NK-92 (cell line): ENCODE results near the gene RBM19.
"Not testable (repeated sequence)": the region's sequence is repeated elsewhere in the genome, so short reads cannot be mapped to it uniquely, and the experiment has no call there.

Experiments used
- DNase-seq: peaks from one replicate; lab custom pipeline; 2025; ENCODE audit not compliant: unreplicated experiment; lab: John Stamatoyannopoulos, UW

The RBM19 gene

DNA sequence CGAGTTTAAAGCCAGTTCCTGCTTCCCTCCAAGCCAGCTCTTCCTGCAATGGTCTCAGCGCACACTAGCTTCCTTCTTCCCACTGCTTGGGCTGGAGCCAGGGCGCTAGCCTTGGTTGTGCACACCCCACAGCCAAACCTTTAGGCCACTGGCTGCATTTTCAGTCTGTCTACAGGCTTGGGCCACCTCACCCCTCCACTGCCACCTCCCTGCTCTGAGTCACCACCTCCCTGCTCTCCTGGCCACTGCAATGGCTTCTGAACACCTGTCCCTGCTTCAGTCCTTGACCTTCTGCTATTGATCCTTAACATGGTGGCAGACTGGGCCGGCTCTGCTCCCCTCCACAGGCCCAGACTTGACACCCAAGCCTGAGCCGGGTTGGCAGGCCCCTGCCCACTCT, 151.1 kb downstream of the RBM19 start:
- DNase-seq, result no peak

DNA sequence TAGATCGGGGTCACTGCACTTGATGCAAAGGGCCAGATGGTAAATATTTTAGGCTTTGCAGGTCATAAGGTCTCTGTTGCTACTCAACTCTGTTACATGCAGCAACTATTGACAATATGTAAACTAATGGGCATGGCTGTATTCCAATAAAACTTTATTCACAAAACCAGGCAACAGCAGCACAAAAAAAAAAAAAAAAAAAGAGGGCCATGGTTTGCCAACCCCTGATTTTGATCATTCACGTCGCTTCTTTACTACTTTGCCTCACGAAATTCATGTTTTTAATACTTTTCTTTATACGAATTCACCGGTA, 152.9 kb downstream of the RBM19 start:
- no peak for DNase-seq

DNA sequence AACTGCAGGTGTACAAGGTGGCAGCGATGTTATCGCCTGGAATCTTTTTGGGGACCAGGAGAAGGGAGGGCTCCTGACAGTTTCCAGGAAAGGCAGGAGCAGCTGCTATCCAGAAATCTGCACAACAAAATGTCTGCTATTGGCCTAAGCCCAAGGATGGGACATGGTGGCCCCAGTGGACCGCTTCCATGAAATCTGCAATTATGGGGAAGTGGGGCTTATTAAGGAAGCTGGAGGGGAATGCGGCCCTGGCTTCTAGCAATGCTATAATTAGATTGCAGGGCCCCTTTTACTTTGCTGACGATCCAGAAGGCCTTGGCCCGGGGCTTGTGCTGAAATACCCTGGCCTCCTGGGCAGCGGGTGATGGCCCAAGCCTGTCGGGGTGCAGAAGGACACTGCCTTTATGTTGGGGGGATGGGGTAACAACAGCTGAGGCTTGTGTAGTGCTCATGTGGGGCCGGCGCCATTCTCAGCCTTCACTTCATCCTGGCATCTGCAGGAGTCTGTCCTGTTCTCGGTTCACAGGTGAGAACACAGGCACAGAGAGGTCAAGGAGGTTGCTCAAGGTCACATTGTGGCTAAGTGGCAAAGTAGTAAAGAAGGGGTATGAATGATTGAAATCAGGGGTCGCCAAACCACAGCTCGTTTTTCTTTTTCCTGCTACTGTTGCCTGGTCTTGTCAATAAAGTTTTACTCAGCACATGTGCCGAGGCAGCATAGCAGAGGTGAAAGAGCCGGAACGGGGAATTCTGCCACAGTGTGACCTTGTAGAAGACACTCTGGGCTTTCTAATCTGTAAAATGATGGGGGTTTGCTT, 153.5 kb downstream of the RBM19 start:
- no peak for DNase-seq

DNA sequence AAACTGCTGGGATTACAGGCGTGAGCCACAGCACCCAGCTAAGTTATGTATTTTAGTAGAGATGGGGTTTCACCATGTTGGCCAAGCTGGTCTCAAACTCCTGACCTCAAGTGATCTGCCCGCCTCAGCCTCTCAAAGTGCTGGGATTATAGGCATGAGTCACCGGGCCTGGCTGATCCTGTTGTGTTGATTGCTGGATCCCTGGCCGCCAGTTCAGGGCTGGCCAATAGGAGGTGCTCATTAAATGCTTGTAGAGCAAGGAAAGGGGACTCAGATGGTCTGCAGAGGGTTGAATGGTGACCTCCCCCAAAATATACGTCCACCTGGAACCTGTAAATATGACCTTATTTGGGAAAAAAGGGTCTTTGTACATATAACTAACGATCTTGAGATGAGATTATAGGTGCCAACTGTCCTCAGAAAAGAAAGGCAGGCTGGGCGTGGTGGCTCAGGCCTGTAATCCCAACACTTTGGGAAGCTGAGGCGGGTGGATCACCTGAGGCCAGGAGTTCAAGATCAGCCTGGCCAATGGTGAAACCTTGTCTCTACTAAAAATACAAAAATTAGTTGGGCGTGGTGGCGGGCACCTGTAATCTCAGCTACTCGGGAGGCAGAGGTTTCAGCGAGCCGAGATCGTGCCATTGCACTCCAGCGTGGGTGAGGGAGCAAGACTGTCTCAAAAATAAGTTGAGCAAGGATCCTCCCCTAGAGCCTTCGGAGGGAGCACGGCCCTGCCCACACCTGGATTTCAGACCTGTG, 156.5 kb downstream of the RBM19 start:
- not testable (repeated sequence) for DNase-seq

DNA sequence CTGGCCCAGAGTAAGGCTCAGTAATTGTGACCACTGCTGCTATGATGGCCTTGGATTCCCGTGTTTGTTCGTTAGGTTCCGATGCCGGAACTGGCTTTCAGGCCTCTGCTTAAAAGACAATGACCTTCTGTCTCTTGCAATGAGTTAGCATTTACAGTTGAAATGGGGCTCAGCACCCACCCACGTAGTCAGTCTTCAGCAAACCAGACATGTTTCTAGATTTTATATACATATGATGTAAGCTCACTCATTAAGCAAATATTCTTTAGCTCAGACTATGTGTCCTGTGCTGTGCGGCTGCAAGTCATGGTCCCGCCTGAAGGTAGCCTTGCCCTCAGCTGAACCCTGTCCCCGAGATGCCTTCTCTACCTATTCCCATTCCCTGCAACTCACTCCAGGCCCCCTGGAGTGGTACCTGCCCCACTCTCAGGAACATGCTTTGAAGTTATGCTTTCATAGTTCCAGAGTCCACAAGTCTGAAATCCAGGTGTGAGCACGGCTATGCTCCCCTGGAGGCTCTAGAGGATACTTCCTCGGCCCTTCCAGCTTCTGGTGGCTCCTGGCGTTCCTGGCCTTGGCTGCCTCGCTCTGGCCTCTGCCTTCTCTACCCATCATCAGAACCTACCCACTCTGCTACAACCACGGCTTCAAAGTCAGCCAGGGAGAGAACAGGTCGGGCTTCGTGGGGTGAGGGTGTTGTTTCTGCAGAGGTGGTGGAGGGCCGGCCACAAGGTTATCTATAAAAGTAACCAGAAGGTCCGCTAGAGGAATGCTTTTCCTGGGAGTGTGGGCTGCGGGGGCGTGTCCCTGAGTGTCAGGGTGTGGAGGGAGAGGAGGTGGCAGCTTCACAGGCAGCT, 157.8 kb downstream of the RBM19 start:
- DNase-seq, result no peak

DNA sequence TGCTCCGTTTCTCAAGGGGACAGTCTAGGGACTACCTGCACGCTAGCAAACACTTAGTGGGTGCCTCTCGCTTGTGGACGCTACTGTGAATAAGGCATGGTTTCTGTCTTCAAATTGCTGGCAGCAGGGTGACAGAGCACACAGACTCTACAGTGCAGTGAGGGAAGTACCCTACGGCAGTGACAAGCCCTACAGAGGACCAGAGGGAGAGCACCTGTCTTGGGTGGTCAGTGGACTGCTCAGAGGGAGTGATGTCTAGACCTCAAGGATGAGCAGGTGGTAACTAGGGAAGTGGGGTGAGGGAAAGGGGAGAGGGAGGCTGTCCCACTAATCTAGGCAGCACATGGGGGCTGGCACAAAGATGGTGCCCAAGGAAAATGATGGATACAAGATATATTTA, 160.5 kb downstream of the RBM19 start:
- DNase-seq, result no peak

DNA sequence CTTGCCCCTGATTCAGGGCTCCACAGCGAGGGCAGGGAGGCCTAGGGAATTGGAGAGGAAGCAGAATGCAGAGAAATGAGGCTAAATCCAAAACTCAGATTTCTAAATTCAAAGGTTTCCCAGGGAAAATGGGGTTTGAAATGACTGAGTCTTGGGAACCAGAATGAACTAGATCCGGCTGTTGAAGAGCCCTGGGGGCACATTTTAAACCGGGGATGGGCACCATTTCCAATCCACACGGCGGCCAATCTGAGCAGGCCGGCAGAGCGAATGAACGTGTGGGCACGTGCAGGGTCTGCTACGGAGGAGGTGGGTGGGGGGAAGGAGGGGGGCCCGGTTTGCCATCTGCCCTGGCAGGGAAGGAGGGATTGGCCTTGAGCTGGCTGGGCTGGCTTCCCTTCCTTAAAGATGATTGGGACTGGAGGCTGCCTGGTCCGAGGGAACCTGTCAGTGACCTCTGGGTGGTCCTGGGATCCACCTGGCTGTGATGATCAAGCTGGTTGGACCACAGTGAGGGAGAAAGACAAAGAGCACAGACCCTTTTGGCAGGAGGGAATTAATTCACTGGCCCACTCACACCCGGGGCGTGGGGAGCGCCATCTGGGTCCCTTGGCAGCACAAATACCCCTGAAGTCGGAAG, 161.0 kb downstream of the RBM19 start:
- no peak for DNase-seq

DNA sequence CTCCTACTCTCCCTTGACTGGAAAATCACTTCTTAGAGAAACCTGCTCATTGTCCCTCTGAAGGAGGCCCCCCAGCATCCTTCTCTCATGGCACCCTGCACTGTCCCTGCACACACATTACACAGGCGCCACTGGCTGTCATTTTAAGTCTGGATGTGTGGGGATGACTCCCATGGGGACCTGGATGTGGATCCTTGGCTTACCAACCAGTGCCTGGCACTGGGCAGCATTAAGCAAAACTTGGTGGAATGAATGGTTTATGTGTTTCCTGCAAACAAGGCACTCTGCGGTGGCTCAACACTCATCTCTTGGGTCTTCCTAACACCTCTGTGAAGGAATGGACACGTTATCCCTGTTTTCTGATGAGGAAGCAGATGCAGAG, 162.4 kb downstream of the RBM19 start:
- no peak for DNase-seq

DNA sequence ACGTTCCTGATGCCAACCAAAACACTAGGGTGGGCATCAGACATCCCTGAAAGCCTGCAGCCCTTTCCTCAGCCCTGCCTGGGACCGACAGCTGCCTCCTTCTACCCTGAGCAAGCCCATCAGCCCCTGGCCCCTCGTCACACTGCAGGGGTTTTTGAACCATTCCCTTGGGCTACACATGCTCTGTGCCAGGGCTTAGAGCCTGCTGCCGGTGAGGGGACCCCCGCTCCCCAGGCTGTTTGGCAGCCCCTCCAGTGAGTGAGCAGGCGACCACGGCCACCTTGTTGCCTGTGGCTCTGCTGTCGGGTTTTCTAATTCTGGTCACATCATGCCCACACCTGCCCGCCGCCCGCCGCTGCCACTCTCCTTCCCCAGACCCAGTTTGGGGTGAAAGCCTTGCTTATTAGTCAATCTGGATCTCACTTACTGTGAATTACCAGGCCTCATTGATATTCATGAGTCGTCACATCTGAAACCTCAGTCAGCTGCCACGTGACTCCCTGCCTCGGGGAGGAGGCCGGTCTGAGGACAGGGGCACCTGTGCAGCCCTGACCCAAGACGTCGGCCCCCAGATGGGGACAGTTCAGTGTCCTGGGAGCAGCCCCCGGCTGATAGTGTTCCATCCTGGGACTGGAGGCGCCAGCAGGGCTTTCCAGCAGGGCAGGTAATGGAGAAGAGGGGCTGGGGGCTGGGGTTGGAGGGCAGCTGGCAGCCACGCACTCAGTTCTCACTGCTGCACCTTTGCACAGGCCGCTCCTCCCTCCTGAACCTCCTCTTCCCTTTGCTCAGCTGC, 163.0 kb downstream of the RBM19 start:
- DNase-seq, result no peak

DNA sequence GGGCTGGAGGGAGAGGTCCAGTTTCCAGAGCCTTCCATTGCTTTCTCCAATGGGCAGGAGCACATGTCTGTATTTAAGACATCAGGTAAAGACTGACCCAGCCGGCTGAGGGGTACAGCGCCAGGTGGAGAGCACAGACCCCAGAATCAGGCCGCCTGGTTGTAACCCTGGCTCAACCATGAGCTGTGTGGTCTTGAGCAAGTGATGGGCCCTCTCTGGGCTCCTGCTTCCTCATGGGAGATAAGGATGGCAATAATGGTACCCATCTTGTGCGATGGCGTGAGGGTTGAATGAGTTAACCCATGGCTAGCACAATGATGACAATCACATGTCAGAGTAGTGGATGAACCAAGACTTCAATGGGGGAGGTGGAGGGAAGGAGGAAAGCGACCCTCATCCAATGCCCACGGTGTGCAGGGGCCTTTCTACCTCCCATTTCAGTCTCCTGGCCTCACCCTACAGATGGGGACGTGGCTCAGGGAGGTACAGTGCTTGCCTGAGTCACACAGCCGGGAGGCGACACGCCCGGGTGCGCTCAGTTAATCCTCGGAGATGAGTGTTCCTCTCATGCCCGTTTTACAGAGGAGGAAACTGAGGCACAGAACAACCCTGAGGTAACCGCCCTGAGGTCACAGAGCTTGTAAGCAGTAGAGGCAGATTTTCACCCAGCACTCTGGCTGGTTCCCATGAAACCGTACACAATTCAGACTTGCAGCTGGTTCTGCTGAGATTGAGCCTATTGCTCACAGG, 163.9 kb downstream of the RBM19 start:
- no peak for DNase-seq

DNA sequence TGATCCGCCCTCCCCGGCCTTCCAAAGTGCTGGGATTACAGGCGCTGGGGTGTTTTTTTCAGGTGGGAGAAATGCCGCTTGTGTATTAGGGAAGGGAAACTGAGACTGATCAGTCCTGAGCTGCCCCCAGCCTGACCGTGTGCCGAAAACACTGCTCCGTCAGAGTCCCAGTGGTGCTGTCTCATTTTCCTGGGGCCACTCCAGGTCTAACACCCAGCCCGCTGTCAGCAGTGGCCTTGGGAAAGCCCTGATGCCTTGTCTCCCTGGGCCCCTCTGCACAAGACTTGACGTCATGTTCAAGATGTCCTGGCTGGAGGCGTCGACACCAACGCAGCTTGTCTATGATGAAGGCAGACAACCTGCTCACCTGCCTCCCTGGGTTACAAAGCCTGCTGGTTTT, 165.9 kb downstream of the RBM19 start:
- DNase-seq, result no peak

DNA sequence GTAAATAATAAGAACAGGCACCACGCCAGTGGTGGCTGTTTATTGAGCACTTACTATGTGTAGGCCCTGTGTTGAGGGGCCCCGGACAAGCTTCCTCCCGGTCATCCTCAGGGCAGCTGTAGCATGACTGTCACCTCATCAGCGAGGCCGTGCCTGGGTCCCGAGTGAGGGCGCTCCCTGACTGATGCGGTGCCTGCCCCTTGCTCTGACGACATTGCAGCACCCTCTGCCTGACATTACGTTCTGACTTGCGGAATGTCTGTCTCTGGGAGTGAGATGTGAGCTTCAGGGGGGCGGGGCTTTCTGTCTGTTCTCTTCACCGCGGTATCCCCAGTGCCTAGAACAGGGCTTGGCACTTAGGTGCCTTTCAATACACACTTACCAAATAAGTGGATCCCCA, 167.6 kb downstream of the RBM19 start:
- no peak for DNase-seq

DNA sequence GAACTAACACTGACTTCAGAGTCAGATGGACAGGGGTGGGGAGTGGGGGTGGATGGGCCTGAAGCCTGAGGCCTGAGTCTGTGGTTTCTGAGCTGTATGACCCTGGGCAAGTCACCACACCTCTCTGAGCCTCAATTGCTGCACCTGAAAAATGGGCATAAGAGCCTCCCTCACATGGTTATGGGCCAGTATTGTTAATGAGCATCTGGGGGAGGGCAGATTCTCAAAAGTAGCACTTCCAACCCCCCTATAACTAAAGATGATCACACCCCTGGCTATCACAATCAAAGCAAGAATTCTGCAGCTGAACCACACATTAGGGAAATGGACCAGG, 168.6 kb downstream of the RBM19 start:
- DNase-seq, result no peak

DNA sequence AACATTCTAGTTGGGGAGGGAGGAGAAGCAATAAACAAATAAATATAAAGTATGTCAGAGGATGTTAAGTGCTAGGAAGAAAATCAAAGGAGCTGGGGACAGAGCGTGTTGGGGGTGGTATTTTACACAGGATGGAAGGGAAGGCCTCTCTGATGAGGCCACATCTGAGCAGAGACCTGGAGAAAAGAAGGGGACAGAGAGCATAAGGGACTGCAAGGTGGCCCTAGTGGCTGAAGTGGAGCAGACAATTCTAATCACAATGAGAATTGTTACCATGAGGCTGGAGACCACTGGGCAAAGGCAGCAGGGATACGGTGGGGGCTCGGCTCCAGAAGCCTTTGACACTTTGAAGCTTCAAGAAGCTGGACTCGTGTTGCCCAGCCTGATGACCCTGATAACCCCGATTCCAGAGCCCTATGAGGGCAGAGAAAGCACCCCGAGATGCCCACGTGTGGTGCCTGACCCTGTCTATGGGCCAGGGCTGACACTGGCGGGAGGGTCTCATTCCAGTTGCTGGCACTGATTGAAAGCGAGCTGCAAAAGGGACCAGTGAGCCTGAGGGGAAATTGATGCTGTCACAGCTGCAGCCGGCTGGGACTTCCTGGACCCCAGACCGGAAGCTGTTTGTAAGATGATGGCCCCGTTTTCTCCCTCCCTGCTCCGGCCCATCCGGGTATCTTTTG, 169.1 kb downstream of the RBM19 start:
- DNase-seq, result no peak

DNA sequence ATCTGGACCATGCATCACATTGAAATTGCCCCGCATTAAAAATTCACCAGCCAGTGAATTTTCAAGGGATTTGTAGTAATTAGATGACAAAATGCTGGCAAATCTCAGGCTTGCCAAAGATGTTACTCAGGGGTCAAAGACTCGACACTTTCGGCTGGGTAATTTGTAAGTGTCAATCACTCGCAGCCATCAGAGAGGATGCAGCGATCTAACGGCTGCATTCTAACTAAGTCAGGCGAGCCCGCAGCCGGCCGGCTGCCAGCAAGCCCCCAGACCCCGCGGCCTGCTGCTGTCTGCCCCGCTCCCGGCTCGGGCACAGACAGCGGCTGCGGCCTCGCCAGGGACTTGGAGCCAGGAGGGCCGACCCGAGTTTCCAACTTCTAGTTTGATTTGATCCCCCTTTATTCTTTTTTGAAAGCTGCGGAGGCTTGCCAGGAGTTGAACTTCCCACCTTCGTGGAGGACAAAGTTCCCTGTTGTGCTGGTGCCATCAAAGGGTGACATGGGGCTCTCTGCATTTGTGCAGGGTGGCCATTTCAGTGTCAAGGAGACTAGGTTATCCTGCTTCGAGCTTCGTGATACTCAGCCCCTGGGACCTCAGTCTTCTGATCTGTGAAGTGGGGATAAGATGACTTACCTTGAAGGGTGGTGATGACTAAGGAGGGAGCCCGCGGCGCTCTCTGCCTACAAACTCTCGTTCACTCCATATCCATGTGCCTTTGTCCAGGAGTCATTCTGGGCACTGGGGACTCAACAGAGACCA, 169.9 kb downstream of the RBM19 start:
- no peak for DNase-seq

DNA sequence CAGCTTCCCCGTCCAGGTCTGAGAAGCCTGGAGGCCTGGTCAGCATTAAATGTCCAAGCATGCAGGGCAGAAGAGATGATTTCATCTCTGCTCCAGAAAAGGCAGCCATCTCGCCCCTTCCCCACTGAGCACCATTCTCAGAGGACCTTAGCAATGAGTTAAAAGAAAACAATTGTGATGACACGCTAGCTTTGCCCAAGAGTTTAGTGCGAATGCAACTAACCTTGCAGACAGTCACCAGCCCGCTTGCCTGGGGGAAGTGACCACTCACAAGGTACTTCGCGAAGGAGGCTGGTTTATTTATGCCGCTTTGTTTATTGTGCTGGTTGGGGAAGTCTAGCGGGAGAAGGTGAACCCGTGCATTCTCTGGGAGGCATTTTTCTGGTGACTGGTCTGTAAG, 170.7 kb downstream of the RBM19 start:
- DNase-seq, result no peak

DNA sequence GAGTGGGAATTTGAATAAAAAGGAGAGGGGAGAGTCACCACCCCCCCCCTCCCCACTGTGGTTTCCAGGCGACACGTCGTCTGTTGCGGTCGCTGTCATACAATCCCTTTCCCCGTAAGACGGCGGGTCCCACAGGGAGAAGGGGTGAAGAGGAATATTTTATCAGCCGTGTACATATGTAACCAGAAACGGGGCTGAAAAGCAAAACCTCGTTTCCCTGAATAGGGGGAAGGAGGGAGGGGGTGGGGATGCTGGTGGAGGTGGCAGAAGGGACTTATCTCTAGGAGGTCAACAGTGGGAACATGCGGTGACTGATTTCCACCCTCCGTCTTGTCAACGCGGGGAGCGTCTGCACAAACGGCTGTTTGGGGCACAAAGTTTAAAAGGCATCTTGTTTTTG, 171.4 kb downstream of the RBM19 start:
- DNase-seq, result no peak

DNA sequence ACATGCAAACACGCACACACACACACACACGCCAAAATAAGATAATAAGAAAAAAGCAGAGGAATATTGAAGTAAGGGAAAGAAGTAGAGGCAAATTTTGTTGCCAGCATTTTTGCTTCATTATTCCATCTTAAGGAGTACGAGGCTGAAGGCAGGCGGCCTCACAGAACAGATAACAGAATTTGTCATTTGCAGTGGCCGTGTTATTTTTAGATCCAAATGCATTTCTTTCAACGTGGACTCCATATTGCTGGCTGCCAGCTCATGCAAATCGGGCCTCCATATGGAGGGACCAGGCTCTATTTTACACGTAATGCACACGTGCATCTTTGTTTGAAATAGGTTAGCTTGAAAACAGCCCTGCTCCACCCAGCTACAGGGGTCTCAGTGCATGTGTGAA, 172.9 kb downstream of the RBM19 start:
- DNase-seq, result no peak

DNA sequence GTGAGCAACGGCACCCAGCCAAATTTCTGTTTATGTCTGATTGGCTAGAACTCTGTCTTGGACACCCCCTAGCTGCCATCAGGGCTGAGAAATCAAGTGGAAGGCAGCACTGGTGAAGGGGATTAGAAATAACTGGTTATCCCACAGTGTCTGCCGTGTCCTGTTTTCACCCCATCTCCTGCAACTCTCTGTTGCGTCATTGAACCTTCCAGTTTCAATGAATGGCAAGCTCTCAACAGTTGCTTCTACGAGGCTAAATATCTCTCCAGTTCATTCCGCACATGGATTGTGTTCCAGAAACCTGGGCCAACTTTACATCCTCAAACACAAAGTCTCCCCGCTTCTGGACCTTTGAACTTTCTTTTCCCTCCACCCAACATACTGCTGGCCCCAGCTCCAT, 173.7 kb downstream of the RBM19 start:
- DNase-seq, result no peak
